Nephron (organoid): ENCODE measurements around the gene DNAH9.

Source experiments
- H3K27ac Mint-ChIP-seq, 3 experiments: 2 replicates each; pipeline ENCODE4 v1.8.0; 2020; ENCODE audit warnings: mixed read lengths in 3 of 3, mild to moderate bottlenecking in 2 of 3, moderate library complexity in 1 of 3
- H3K27me3 Mint-ChIP-seq: 2 replicates; pipeline ENCODE4 v1.8.0; 2021; ENCODE audit warnings: low read depth, mild to moderate bottlenecking, moderate library complexity, mixed read lengths
- H3K36me3 Mint-ChIP-seq: 2 replicates; pipeline ENCODE4 v1.8.0; 2020; ENCODE audit warnings: low read depth, mixed read lengths
- H3K4me1 Mint-ChIP-seq: 2 replicates; pipeline ENCODE4 v1.8.0; 2020; ENCODE audit warnings: mixed read lengths
- H3K4me3 Mint-ChIP-seq, 3 experiments: 2 replicates each; pipeline ENCODE4 v1.8.0; 2020; ENCODE audit warnings: mild to moderate bottlenecking in 3 of 3, mixed read lengths in 3 of 3, moderate library complexity in 2 of 3
- H3K9me3 Mint-ChIP-seq: 2 replicates; pipeline ENCODE4 v1.8.0; 2020; ENCODE audit warnings: mixed read lengths
- CTCF ChIP-seq, 3 experiments: fragments of 200-600 bp; sonication (generic); IDR thresholded peaks; one replicate each; pipeline ENCODE4 v1.5.0; 2021; ENCODE audit warnings: antibody characterized with exemption in 3 of 3; ENCODE audit not compliant: unreplicated experiment in 3 of 3

DNAH9 gene

GRCh38 chr17:11900041-11900476 is 301.8 kb downstream of the DNAH9 start:
- no peaks in the 10 kb centered on the region for H3K9me3 Mint-ChIP-seq
- no peak overlapping the region for H3K4me3 Mint-ChIP-seq
- no peaks in the 10 kb centered on the region for H3K36me3 Mint-ChIP-seq
- TF ChIP-seq CTCF (IDR thresholded peaks at IDR 0.05; ENCODE audit: unreplicated experiment in 3 of 3): no peak
- H3K4me1 Mint-ChIP-seq: peaks cover 19% of the 10 kb centered on the region
- H3K27me3 Mint-ChIP-seq: peaks cover 3% of the 10 kb centered on the region
- peak overlapping the region; percentile 82 to 87 (median 83) for H3K27ac Mint-ChIP-seq

GRCh38 chr17:11900655-11901054 is 302.4 kb downstream of the DNAH9 start:
- Mint-ChIP-seq H3K27ac (peak overlapping the region in 1 of 3 experiments; percentile 83), H3K4me1 (peaks cover 19% of the 10 kb centered on the region), H3K36me3 (no peaks in the 10 kb centered on the region), H3K4me3 (no peak overlapping the region), H3K27me3 (peaks cover 3% of the 10 kb centered on the region), H3K9me3 (no peaks in the 10 kb centered on the region)
- no peak for TF ChIP-seq CTCF (IDR thresholded peaks at IDR 0.05; ENCODE audit: unreplicated experiment in 3 of 3)

- Mint-ChIP-seq H3K4me1 (peaks cover 19% of the 10 kb centered on the region), H3K27ac (no peak overlapping the region), H3K27me3 (peaks cover 3% of the 10 kb centered on the region), H3K4me3 (no peak overlapping the region), H3K36me3 (no peaks in the 10 kb centered on the region), H3K9me3 (no peaks in the 10 kb centered on the region)
- no peak for TF ChIP-seq CTCF (IDR thresholded peaks at IDR 0.05; ENCODE audit: unreplicated experiment in 3 of 3)
Observed at GRCh38 chr17:11901931-11902330, 303.7 kb downstream of the DNAH9 start.

GRCh38 chr17:11908711-11909146 is 310.5 kb downstream of the DNAH9 start:
- peaks cover 19% of the 10 kb centered on the region for H3K9me3 Mint-ChIP-seq
- no peaks in the 10 kb centered on the region for H3K4me1 Mint-ChIP-seq
- no peak overlapping the region for H3K27ac Mint-ChIP-seq
- peaks cover 3% of the 10 kb centered on the region for H3K27me3 Mint-ChIP-seq
- no peak overlapping the region for H3K4me3 Mint-ChIP-seq
- no peak for TF ChIP-seq CTCF (IDR thresholded peaks at IDR 0.05; ENCODE audit: unreplicated experiment in 3 of 3)
- no peaks in the 10 kb centered on the region for H3K36me3 Mint-ChIP-seq

DNA sequence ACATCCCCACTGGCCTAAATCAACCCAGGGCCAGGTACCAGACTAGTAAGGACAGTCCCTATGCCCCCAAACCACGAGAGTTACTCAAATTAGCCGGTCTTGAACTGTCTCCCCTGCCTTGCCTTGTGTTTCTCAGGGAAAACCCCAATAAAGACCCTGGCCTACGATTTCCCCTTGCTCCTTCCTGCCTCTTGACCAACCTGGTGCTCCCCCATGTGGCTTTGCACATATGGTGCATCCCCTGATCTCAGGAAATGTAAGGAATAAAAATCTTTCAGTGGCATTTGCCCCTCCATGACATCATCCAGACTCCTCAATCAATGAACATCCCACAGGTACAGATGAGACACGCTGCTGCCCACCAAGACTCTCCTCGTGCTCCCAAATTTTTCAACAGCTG is 311.1 kb downstream of the DNAH9 start:
- H3K27me3 Mint-ChIP-seq: peaks cover 3% of the 10 kb centered on the region
- H3K4me1 Mint-ChIP-seq: no peaks in the 10 kb centered on the region
- no peak for TF ChIP-seq CTCF (IDR thresholded peaks at IDR 0.05; ENCODE audit: unreplicated experiment in 3 of 3)
- H3K36me3 Mint-ChIP-seq: no peaks in the 10 kb centered on the region
- H3K27ac Mint-ChIP-seq: no peak overlapping the region
- no peak overlapping the region for H3K4me3 Mint-ChIP-seq
- peaks cover 19% of the 10 kb centered on the region for H3K9me3 Mint-ChIP-seq

DNA sequence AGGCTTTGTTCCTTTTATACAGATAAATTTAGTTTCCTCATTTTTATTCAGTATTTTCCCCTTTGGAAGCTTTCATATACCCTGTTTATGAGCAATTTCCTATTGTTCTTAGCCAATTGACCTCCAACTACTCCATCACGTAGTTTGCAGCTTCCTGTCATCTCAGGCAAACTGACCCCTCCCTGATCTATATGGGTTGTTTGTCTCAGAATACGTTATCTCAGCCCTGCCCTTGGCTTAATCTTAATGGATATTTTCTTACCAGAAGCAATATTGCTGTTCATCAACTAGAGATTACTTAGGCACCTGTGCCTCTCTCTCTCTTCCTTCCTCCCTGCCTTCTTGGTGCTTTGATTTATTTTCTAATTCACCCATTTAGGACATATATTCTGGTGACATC is 317.8 kb downstream of the DNAH9 start:
- H3K4me1 Mint-ChIP-seq: no peaks in the 10 kb centered on the region
- H3K27ac Mint-ChIP-seq: no peak overlapping the region
- H3K4me3 Mint-ChIP-seq: no peak overlapping the region
- peaks cover under 1% of the 10 kb centered on the region for H3K27me3 Mint-ChIP-seq
- H3K36me3 Mint-ChIP-seq: no peaks in the 10 kb centered on the region
- no peak for TF ChIP-seq CTCF (IDR thresholded peaks at IDR 0.05; ENCODE audit: unreplicated experiment in 3 of 3)
- peaks cover 12% of the 10 kb centered on the region for H3K9me3 Mint-ChIP-seq
